SK-N-SH treated with all-trans-retinoic acid at 6 μM for 48 hours (cell line): ENCODE data around the gene FASTKD2.

ENCODE experiments used
- ATAC-seq: fragments of 200-7000 bp; cut with Tn5 transposase; 3 replicates; pipeline ENCODE4 v1.9.1; 2020; ENCODE audit warnings: mild to moderate bottlenecking, moderate library complexity
- ARNTL ChIP-seq: fragments of 450-650 bp; formaldehyde crosslinking; IDR thresholded peaks from 2 replicates; pipeline ENCODE4 v1.5.0; 2020; ENCODE audit warnings: low read depth, mild to moderate bottlenecking, moderate library complexity, borderline replicate concordance
- BACH2 ChIP-seq: fragments of 250-450 bp; sonication (Bioruptor Pico); IDR thresholded peaks from 2 replicates; pipeline ENCODE4 v1.9.0; 2021; ENCODE audit warnings: mild to moderate bottlenecking, borderline replicate concordance
- CSDC2 ChIP-seq: fragments of 250-450 bp; sonication (Bioruptor Pico); IDR thresholded peaks from 2 replicates; pipeline ENCODE4 v1.5.0; 2020; ENCODE audit warnings: mild to moderate bottlenecking, moderate library complexity
- ESRRG ChIP-seq: fragments of 250-450 bp; sonication (Bioruptor Pico); IDR thresholded peaks from 2 replicates; pipeline ENCODE4 v1.6.1; 2021; ENCODE audit warnings: mild to moderate bottlenecking
- ISL1 ChIP-seq: fragments of 250-450 bp; sonication (Bioruptor Pico); IDR thresholded peaks from 2 replicates; pipeline ENCODE4 v2.1.2; 2022; ENCODE audit warnings: mild to moderate bottlenecking, moderate library complexity
- RARB ChIP-seq: fragments of 250-450 bp; sonication (Bioruptor Pico); IDR thresholded peaks from 2 replicates; pipeline ENCODE4 v1.8.0; 2021; ENCODE audit warnings: mild to moderate bottlenecking, moderate library complexity
- SNAI2 ChIP-seq: fragments of 250-450 bp; sonication (Bioruptor Pico); IDR thresholded peaks from 2 replicates; pipeline ENCODE4 v1.5.0; 2020; ENCODE audit warnings: mild to moderate bottlenecking, moderate library complexity
- TCF4 ChIP-seq: fragments of 250-450 bp; sonication (Bioruptor Pico); IDR thresholded peaks from 2 replicates; pipeline ENCODE4 v1.8.0; 2021; ENCODE audit warnings: mild to moderate bottlenecking, moderate library complexity, borderline replicate concordance
- TOX ChIP-seq: fragments of 250-450 bp; sonication (Bioruptor Pico); IDR thresholded peaks from 2 replicates; pipeline ENCODE4 v1.8.0; 2021; ENCODE audit warnings: mild to moderate bottlenecking, moderate library complexity, borderline replicate concordance
- ZC3H10 ChIP-seq: fragments of 250-450 bp; sonication (Bioruptor Pico); IDR thresholded peaks from 2 replicates; pipeline ENCODE4 v1.5.1; 2021; ENCODE audit warnings: mild to moderate bottlenecking, moderate library complexity
- ZFP3 ChIP-seq: fragments of 250-450 bp; sonication (Bioruptor Pico); IDR thresholded peaks from 2 replicates; pipeline ENCODE4 v1.5.0; 2020; ENCODE audit warnings: mild to moderate bottlenecking, moderate library complexity
- ZFP30 ChIP-seq: fragments of 450-650 bp; formaldehyde crosslinking; IDR thresholded peaks from 2 replicates; pipeline ENCODE4 v1.5.0; 2022; ENCODE audit warnings: mild to moderate bottlenecking, moderate library complexity
- ZNF70 ChIP-seq: fragments of 450-650 bp; formaldehyde crosslinking; IDR thresholded peaks from 2 replicates; pipeline ENCODE4 v1.5.0; 2020; ENCODE audit warnings: mild to moderate bottlenecking, moderate library complexity
- ZNF8 ChIP-seq: fragments of 450-650 bp; formaldehyde crosslinking; IDR thresholded peaks from 2 replicates; pipeline ENCODE4 v1.5.0; 2020; ENCODE audit warnings: mild to moderate bottlenecking, moderate library complexity
- TF ChIP-seq, protein P1 (sequence below): fragments of 250-450 bp; sonication (Bioruptor Pico); IDR thresholded peaks from 2 replicates; pipeline ENCODE4 v1.5.0; 2020; ENCODE audit warnings: mild to moderate bottlenecking, moderate library complexity
- TF ChIP-seq, protein P2 (sequence below): fragments of 250-450 bp; sonication (Bioruptor Pico); IDR thresholded peaks from 2 replicates; pipeline ENCODE4 v1.5.1; 2021; ENCODE audit warnings: mild to moderate bottlenecking, moderate library complexity
- TF ChIP-seq, protein P3 (sequence below): fragments of 250-450 bp; sonication (Bioruptor Pico); IDR thresholded peaks from 2 replicates; pipeline ENCODE4 v1.8.0; 2021; ENCODE audit warnings: low read depth, mild to moderate bottlenecking, moderate library complexity, borderline replicate concordance

FASTKD2 gene

DNA sequence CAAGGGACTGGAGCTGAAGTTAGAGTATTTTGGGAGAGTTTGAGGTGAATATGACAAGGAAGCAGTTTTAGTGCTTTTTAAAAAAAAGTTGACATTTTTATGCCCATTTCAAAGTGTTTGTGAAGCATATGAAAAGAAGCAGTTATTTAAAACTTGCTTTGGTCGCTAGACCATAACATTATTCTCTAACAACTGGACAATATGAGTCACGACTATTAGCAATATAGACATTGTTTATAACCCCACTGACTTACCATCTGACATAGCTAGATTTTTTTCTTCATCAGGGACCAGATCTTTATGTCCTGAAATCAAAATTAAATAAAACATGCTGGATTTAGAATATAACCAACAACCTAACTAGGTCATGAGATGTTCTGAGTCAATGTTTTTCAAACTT lies 24.6 kb upstream of the FASTKD2 start (continued):
- TF ChIP-seq, protein P1, sequence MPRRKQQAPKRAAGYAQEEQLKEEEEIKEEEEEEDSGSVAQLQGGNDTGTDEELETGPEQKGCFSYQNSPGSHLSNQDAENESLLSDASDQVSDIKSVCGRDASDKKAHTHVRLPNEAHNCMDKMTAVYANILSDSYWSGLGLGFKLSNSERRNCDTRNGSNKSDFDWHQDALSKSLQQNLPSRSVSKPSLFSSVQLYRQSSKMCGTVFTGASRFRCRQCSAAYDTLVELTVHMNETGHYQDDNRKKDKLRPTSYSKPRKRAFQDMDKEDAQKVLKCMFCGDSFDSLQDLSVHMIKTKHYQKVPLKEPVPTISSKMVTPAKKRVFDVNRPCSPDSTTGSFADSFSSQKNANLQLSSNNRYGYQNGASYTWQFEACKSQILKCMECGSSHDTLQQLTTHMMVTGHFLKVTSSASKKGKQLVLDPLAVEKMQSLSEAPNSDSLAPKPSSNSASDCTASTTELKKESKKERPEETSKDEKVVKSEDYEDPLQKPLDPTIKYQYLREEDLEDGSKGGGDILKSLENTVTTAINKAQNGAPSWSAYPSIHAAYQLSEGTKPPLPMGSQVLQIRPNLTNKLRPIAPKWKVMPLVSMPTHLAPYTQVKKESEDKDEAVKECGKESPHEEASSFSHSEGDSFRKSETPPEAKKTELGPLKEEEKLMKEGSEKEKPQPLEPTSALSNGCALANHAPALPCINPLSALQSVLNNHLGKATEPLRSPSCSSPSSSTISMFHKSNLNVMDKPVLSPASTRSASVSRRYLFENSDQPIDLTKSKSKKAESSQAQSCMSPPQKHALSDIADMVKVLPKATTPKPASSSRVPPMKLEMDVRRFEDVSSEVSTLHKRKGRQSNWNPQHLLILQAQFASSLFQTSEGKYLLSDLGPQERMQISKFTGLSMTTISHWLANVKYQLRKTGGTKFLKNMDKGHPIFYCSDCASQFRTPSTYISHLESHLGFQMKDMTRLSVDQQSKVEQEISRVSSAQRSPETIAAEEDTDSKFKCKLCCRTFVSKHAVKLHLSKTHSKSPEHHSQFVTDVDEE (CRISPR knock-in tag) = no peak
- TF ChIP-seq ZNF70 (CRISPR knock-in tag) (no peak), CSDC2 (CRISPR knock-in tag) (no peak)

DNA sequence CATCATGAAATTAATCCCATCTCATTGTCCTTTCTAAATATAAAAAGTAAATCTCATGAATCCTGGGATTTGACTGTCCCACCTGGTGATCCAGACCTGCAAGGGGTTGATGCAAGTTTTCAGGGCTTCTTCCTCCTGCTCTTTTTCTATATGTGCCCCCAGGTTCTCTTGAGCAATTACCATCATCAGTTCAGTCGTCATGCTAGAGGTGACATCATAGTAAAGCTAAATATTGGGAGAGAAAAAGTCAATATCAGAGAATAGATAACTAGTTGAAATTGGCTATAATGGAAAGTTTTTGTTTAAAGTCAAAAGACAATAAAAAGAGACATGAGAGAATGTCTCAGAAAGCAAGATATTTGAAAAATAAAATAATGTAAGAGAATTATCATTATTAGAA lies 8.6 kb upstream of the FASTKD2 start:
- no peak for ATAC-seq
- TF ChIP-seq ARNTL (no peak), SNAI2 (no peak), ISL1 (no peak), RARB (no peak), ZC3H10 (CRISPR knock-in tag) (no peak), ESRRG (no peak), ZNF8 (CRISPR knock-in tag) (no peak)
- TF ChIP-seq, protein P2, sequence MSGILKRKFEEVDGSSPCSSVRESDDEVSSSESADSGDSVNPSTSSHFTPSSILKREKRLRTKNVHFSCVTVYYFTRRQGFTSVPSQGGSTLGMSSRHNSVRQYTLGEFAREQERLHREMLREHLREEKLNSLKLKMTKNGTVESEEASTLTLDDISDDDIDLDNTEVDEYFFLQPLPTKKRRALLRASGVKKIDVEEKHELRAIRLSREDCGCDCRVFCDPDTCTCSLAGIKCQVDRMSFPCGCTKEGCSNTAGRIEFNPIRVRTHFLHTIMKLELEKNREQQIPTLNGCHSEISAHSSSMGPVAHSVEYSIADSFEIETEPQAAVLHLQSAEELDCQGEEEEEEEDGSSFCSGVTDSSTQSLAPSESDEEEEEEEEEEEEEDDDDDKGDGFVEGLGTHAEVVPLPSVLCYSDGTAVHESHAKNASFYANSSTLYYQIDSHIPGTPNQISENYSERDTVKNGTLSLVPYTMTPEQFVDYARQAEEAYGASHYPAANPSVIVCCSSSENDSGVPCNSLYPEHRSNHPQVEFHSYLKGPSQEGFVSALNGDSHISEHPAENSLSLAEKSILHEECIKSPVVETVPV (CRISPR knock-in tag) = no peak

DNA sequence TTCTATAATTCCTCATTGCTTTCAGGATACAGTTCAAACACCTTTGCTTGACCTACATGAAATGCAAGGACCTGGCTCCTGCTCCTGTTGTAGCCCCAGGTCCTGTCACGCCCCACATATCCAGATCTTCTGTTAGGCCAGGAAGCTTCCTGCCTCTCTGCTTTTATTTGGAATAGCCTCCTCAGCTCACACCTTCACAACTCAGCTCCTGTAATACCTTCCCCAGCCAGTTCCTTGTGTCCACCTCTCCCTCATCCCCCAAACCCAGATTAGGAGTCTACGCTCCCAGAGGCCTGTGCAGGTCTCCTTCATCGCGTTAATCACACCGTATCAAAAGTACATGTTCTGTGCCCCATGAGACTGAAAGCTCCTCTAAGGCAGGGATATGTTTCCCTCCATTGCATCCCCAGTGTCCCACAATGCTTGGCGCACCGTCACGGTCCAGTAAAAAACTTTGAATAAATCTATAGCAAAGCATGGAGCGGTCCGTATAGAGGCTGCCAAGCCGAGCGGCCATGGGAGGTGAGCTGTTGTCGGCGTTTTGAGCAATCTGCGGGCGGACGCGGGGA lies 649 bp upstream of the FASTKD2 start:
- ATAC-seq = peak; percentile 44
- TF ChIP-seq ZNF70 (CRISPR knock-in tag) (peak; percentile 94), ARNTL (no peak), ESRRG (no peak)
- TF ChIP-seq, all 23 proteins: peak for 1

DNA sequence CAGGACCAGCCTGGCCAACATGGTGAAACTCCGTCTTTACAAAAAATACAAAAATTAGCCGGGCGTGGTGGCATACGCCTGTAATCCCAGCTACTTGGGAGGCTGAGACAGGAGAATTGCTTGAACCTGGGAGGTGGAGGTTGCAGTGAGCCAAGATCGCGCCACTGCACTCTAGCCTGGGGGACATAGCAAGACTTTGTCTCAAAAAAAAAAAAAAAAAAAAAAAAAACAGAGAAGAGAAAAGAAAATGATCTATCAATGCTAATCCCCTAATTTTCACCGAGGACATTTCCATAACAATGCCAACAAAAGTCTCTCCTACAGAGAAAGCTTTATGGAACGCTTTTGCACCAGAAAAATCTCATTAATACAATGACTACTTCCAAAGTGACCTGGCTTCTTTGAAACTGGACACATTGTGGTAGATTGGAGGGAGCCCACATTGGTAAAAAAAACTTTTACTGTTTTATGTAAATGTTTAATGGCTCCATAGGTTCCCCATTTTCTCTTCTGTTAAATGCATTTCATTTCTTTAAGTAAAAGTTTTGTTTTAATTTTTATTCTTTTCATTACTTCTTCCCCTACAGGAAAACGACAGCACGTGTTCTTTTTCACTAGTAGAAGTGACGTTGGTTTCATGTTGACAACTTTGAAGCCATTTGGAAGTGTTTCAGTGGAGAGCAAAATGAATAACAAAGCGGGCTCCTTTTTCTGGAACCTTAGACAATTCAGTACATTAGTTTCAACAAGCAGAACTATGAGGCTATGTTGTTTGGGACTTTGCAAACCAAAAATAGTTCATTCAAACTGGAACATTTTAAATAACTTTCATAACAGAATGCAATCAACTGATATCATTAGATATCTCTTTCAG lies 888 bp downstream of the FASTKD2 start:
- ATAC-seq = no peak

DNA sequence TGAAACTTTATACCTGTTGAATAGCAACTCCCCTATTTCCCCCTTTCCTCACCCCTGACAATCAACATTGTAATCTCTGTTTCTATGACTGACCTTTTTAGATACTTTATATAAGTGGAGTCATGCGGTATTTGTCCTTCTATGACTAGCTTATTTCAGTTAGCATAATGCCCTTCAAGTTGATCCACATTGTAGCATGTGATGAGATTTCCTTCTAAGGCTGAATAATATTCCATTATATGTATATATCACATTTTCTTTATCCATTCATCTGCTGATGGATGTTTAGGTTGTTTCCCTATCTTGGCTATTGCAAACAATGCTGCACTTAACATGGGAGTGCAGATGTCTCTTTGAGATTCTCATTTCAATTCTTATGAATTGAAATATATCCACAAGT lies 9.5 kb downstream of the FASTKD2 start:
- no peak for ATAC-seq
- TF ChIP-seq TCF4 (no peak), SNAI2 (no peak), ESRRG (no peak), RARB (no peak), TOX (CRISPR knock-in tag) (no peak)
- TF ChIP-seq, protein P2 (CRISPR knock-in tag) = no peak

More for the DNA sequence above, 888 bp downstream of the FASTKD2 start:
- TF ChIP-seq TCF4 (no peak), SNAI2 (no peak)
- TF ChIP-seq, protein P1 (CRISPR knock-in tag) = no peak

DNA sequence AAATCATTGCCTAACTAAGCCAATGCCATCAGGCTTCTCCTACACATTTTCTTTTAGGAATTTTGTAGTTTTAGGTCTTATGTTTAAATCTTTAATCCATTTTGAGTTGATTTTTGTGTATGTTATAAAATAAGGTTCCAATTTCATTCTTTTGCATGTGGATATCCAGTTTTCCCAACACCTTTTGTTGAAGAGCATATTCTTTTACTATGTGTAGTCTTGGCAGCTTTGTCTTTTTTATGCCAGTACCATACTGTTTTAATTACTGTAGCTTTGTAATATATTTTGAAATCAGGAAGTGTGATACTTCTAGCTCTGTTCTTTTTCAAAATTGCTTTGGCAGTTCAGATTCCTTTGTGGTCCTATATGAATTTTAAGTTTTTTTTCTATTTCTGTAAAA lies 11.0 kb downstream of the FASTKD2 start:
- ATAC-seq = no peak
- TF ChIP-seq, protein P1 (CRISPR knock-in tag) = no peak
- TF ChIP-seq, protein P3, sequence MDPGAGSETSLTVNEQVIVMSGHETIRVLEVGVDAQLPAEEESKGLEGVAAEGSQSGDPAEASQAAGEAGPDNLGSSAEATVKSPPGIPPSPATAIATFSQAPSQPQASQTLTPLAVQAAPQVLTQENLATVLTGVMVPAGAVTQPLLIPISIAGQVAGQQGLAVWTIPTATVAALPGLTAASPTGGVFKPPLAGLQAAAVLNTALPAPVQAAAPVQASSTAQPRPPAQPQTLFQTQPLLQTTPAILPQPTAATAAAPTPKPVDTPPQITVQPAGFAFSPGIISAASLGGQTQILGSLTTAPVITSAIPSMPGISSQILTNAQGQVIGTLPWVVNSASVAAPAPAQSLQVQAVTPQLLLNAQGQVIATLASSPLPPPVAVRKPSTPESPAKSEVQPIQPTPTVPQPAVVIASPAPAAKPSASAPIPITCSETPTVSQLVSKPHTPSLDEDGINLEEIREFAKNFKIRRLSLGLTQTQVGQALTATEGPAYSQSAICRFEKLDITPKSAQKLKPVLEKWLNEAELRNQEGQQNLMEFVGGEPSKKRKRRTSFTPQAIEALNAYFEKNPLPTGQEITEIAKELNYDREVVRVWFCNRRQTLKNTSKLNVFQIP (CRISPR knock-in tag) = no peak
- TF ChIP-seq ZFP30 = no peak
- TF ChIP-seq ISL1 = no peak
- no peak for TF ChIP-seq ZFP3 (CRISPR knock-in tag)
- TF ChIP-seq CSDC2 (CRISPR knock-in tag) = no peak
- TF ChIP-seq TCF4 = no peak
- TF ChIP-seq BACH2 (CRISPR knock-in tag) = no peak
